IPS DF 4.7 (cell line): ENCODE data around the gene GOPC.
A peak's percentile ranks its signal among the peaks of the same experiment; 100 is the strongest.
"Not testable (repeated sequence)": the region's sequence is repeated elsewhere in the genome, so short reads cannot be mapped to it uniquely, and the experiment has no call there.

Experiments used
- DNase-seq: peaks from one replicate; pipeline ENCODE4 v3.0.0-alpha.2; 2013; ENCODE audit warnings: low spot score; ENCODE audit errors: extremely low read depth

GOPC gene

DNA sequence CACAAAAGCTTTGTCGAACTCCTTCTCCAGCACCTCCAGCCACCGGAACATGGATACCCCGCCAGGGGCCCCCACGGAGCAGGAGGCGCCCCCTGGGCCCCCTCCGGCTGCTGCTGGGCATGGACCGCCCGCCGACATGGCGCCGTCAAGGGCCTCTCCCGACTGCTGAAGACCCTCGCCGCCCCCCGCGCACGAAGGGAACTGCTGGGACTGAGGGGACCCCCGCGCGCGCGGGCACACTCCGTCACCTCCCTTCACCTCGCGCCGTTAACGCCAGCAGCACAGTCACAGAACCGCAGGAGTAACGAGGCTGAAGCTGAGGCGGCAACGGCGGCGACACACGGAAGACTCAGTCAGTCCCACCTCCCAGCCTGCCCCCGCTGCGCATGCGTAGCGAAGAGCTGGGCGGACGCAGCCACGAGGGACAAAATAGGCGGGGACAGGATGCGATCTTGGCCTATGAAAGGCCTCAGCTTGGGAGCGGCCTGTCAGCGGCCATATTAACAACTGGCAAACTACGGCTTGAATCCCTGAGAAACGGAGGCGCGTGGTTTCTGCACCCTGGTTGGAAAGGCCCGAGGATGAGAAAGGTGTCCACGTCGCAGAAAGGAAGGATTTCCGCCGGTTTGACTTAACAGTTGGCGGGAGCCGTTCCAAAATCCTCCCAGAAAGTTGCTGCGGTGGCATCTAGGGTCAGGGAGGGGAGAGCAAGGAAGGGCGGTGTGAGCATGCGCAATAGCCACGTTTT, at the start of gene GOPC:
Gene GOPC, minus strand, starts transcription at position 361 of the 748 bp plus-strand sequence. Its CDS starts 223 bp downstream, at position 138.
- peak; percentile 87 for DNase-seq

DNA sequence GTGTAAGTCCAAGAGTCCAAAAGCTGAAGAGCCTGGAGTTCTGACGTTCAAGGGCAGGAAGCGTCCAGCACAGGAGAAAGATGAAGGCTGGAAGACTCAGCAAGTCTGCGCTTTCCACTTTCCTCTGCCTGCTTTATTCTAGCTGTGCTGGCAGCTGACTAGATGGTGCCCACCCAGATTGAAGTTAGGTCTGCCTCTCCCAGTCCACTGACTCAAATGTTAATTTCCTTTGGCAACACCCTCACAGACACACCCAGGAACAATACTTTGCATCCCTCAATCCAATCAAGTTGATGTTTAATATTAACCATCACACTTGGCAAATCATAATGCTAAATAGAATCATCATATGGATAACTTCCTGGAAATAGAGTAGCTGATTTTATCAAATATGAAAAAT, 49.7 kb upstream of the GOPC start:
- DNase-seq: not testable (repeated sequence)

DNA sequence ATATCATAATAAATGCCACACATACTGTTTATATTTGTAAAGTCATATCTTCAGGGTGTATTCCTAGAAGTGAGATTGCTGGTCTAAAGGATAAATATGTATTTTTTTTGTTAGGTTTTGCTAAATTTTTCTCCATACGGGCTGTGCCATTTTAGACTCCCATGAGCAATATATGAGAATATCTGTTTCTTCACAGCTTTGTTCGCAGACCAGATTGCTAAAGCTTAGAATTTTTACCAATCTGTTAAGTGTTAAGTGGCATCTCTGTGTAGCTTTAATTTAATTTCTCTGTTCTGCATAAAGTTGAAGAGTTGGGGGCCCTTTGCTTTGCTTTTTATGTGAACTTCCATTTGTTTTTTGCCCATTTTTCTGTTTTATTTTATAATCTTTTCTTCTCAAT, 40.7 kb upstream of the GOPC start:
- DNase-seq: no peak

DNA sequence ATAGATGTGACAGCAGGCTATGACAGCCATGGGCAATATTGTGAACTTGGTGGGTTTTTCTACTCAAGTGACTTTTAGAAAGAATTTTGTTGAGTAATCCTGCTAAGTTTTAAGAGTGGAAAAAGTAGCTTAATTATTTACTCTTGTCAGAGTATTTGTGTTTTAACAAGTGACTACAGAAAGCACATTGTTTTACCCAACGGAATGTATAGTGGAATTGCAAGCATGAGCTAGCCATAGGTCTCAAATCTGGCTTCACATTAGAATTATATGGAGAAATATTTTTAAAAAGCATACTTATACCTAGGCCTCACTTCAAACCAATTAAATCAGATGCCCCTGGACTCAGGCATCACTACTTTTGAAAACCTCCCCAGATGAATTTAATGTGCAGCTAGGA, 35.5 kb upstream of the GOPC start:
- no peak for DNase-seq

DNA sequence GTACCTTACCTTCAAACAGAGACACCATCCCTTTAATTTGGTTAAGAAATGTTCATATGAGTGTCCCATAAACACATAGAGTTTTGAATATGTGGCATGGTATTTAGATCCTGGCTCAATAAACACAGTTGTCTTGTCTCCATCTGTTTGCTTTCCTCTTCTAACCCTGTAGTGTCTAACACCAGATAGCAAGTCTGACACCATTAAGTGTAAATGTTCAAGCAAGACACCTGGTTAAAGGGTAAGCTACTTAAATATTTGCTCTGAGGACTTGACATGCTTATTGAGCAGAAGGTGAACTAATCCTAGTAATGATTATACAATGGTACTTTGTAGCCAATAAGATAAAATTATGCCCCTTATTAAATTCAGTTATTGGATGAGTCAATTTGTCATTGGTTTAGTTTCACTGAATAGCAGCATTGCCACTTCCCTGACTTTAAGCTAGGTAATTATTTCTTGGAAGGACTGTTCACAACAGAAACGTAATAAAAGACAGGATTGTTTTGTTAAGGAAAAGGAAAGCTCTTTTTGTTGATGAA, 26.9 kb upstream of the GOPC start:
- no peak for DNase-seq

DNA sequence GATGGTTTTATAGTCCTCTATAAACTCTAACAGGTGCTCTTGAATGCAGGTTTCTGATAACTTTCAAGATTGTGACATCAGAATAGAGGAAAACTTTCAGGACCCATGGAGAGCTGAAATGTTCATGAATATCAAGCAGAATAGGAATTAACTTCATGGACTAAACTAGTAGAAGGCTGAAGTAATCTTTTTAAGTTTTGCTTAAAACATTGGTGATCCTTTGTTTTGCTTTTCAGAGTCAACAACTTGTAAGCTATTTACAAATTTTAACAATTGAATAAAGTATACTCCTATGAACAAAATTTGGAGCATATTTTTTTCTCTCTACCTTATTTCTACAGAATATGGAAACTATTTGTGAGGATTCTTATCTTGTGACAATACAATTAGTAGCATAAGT, 25.2 kb upstream of the GOPC start:
- DNase-seq: no peak

DNA sequence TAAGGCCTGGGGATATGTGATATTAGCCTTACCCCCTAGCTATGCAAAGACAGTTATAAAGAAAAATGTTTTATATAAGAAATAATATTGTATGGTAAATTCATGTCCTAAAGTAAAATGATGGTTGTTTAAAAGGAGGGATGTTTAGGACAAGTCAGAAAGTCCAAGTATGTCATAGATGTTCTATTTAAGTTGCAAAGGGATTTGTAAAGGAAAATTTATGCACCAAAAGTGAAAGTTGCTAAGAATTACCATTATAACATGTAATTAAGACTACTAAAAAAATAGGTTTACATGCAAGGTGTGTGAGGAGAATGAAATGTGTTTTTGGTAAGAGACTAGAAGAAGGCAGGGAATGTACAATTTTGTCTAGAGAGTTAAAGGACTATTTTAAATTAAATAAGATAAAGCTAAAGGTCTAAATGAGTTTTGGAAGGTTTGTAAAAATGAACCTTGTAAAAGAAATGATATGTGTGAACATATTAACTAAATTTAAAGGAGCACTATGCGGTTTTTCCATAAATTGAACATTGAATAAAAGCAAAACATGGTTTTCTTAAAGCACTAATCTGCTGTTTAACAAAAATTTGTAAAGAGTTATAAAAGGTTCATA, 22.7 kb upstream of the GOPC start:
- DNase-seq: no peak

DNA sequence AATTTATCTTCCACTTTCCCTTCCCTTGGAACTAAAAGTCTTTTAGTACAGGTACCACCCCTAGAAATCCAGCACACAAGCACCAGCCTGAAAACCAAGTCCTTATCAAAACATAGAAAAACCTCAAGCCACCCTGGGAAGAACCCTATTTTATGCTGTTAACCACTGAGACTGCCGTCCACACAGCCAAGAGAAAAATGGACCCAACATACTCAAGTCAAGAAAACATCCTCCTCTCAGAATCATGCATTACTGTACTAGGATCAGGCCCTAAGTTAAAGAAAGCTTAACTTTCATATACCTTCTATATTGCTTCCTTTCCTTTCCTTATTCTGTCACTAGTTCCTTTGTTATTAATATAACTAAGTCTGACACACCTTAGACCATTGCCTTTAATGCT, 16.9 kb upstream of the GOPC start:
- no peak for DNase-seq

DNA sequence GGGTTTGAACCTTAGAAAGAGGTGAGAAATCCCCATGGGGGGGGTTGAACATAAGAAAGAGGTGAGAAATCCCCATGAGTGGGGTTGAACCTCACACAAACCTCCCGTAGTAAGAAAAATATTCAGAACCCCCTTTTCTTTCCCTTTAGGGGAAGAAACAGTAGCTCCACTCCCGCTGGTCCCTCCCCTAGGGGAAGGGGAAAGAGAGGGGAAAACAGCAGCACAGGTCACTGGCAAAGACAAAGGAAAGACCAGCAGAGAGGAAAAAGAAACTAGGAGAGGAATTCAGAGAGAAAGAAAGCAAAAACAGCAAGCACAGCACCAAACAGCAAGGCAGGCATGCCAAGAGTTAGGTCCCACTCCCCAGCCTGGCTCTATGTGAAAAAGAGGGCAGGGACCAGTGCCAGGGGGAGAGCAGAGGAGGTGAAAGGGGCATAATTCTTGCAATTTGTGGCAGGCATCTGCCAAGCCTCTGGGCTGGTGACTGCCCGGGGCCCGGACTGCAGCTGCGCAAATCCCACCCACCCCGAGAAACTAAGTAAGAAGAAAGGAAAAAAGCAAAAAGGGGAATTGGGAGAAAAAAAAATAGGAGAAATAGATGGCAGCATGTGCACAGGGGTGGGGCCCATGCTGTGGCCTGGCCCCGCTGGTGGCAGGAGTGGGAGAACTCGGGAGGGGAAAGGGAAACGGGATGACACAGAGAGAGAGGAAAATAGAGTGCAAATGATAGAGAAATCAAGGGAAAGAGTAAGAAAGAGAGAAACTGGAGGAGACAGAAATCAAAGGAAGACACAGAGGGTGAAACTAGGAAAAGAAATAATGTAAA, 15.1 kb upstream of the GOPC start:
- DNase-seq: no peak

DNA sequence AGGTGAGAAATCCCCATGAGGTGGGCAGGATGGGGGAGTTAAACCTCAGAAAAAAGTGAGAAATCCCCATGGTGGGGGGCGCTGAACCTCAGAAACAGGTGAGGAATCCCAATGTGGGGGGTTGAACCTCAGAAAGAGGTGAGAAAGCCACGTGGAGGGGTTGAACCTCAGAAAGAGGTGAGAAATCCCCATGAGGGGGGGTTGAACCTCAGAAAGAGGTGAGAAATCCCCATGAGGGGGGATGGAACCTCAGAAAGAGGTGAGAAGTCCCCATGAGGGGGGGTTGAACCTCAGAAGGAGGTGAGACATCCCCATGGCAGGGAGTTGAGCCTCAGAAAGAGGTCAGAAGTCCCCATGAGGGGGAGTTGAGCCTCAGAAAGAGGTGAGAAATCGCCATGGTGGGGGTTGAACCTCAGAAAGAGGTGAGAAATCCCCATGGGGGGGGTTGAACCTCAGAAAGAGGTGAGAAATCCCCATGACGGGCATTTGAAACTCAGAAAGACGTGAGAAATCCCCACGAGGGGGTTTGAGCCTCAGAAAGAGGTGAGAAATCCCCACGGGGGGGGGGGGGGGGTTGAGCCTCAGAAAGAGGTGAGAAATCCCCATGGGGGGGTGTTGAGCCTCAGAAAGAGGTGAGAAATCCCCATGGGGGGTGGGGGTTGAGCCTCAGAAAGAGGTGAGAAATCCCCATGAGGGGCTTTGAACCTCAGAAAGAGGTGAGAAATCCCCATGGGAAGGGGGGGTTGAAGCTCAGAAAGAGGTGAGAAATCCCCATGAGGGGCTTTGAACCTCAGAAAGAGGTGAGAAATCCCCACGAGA, 14.3 kb upstream of the GOPC start:
- DNase-seq: no peak

DNA sequence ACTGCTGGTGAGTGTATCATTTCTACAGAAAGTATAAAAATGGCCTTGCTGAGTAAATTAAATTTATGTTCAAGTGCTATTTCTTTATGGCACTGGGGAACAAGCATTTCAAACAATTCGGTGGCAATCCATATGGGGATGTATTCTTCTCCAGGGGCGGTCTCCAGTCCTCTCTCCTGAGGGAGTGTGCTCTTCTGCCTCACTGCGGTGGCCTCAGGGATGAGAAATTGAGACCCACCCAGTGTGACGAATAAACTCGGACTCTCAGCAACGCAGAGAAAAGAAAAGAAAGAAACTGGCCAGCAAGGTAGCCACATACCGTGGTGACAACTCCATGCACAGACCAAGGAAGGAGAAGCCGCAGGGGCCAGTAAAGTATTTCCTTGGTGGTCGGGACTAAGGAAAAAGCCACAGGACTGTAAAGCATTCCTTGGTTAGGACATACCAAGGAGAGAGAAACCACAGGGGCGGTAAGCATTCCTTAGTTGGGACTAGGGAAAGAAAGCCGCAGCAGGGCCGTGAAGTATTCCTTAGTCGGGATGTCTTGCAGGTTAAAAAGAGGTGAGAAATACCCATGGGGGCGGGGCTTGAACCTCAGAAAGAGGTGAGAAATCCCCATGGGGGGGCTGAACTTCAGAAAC, 13.6 kb upstream of the GOPC start:
- DNase-seq: peak; percentile 60

DNA sequence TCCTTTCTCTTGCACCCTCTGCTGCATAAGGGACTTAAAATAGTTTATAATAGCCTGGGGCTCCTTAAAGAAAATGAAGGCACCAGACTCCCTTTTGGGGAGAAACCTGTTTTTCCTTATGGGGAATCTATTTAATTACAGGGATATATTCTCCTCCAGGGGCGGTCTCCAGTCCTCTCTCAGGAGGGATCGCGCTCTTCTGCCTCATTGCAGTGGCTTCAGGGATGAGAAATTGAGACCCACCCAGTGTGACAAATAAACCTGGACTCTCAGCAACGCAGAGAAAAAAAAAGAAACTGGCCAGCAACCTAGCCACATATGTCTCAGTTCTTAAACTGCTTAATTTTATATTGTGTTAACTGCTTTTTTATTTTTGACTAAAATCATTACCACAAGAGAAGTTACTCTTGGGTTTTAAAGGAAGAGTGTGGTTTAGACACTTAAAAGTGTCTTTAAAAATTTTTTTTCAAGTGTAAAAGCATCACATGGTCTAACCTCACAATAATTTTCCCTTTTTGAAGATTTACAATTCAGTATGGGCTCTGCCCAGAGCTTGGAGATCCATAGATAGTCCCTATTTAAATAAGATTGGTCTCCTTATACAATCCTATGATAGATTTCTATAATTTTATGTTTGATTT, 11.7 kb upstream of the GOPC start:
- DNase-seq: no peak

DNA sequence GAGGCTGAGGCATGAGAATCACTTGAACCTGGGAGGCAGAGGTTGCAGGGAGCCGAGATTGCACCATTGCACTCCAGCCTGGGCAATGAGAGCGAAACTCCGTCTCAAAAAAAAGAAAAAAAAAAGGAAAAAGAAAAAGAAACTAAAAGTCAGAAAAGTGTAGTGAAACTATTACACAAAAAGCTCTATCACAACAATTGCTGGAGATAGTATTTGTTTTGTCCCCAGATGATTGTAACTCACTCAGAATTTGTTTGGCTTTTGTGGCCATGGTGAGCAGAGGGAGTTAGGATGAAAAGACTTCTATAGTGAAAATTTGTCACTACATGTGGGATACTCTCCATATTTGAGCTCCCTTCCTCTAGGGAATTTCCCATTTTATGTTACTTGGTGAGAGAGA, 5.2 kb upstream of the GOPC start:
- DNase-seq: no peak

DNA sequence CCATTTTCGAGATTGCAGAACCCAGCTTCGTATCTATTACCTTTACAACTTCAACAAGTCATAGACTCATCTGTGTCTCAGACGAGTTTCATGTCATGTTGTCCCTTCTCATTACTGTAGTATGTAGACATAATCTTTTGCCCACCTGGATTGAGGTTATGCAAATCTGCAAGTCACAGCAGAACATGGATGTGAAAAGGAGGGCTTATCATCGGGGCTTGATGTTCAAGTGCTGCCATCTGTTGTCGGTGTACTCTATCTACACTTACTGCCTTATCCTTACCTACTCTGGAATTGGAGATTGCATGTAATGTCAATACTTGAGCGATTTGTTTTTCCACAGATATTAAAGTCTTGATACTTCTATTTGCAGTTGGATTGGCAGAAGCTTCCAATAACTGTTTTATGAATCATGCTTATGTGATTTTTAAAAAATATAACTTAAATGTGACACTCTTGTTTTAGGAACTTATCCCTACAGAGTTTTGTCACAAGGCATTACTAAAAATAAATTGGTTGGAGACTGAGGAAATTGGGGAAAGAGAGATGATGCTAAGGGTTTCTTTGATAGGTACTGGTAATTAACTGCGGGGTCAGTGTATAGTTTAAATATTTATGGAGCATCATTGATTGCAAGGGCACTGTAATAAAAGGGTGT, 3.0 kb upstream of the GOPC start:
- DNase-seq: peak; percentile 71

DNA sequence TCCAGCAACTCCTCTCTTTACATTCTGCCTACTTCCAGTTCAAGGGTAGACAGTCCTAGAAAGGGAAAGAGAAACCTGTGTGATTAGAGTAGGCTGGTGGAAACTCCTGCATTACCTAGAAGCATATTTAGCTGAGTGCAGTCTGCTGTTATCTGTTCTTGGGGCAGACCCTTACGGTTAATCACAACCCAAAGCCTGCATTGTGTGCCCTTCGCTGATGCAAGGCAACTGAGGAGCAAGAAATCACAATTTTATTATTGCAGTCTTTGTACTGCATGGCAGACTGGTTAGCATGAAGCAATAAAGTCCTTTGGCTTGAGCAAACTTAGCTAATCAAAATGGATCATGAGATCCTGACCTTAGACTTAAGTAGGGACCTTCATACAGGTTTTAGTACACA, 1.5 kb upstream of the GOPC start:
- DNase-seq: no peak

DNA sequence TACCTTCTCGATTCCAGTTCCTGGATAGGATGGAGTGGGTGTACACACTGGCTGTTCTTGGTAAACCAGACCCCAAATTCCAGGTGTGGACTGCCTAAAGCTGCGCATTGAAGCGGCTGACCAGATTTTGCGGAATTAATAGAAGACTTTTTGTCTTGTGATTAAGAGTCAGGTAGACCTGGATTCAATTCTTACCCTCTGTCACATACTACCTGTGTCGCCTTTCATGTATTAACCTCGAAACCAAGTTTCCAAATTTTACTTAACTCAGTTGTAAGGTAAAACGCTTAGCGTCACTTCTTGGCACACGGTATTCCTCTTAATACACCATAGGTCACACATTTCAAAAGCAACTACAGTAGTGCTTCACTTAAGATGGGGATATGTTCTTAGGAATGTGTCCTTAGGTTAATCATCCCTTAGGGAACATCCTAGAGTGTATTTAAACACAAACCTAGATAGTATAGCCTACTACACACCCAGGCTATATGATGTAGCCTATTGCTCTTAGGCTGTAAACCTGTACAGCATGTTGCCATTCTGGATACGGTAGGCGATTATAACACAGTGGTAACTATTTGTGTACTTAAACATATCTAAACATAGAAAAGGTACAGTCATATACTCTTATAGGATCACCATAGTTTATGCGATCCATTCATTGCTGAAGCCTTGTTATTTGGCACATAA, 733 bp upstream of the GOPC start:
- no peak for DNase-seq

DNA sequence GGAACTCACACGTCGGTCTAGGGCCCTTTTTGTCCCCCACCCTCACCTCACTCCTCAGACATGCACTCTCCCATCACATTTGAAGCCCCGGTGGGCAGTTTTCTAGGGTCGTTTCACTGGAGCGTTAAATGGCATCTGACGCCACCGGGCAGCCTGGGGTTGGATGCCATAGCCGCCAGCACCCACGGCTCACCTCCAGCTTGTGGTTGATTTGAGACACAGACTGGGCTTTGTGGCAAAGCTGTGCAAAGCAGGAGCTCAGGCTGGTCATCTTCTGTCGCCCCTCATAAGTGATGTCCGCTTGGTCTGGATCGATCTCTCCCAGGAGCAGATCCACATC, 530 bp downstream of the GOPC start:
- DNase-seq: no peak

DNA sequence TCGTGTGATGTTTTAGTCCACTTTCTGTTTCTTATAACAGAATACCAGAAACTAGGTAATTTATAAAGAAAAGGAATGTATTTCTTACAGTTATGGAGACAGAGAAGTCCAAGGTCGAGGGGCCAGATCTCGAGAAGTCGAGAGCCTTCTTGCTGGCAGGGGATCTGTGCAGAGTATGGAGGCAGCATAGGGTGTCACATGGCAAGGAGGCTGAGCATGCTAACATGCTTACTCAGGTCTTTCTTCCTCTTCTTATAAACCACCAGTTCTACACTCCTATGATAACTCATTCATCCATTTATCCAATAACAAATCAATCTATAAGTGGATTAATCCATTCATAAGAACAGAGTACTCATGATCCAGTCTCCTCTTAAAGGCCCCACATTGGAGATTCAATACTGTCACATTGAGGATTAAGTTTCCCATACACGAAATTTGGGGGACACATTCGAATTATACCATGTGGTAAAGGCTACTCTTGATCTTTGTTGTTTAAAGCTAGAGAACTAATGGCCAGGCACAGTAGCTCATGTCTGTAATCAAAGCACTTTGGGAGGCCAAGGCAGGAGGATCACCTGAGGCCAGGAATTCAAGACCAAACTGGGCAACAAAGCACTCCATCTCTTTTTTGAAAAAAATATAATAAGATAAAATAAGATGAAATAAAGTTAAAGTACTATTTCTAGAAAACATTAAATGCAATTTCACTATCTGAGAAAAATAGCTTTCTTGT, 2.1 kb downstream of the GOPC start:
- DNase-seq: no peak

DNA sequence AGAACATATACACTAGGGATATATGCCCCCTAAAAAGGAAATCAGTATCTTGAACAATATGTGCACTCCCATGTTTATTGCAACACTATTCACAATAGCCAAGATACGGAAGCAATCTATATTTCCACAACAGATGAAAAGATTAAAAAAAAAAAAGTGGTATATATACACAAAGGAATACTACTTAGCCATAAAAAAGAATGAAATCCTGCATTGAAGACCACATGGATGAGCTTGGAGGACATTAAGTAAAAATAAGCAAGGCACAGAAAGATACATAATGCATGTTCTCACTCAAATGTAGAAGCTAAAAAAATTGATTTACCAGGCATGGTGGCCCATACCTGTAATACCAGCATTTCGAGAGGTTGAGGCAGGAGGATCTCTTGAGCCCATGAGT, 4.6 kb downstream of the GOPC start:
- DNase-seq: no peak
